A673 (cell line): ENCODE data around the gene MPRIP. TPM values are rescaled to one million over a fixed set of nuclear protein-coding genes. Genes with fewer than 3 reads are reported as not detected.
"Not testable (repeated sequence)": the region's sequence is repeated elsewhere in the genome, so short reads cannot be mapped to it uniquely, and the experiment has no call there.

ENCODE experiments used
- BruUV-seq: library from RNA; stranded (reverse); fragments of 400-500 nt; replicated peaks from 2 replicates; lab custom pipeline; 2021; lab: Mats Ljungman, UMichigan
- CTCF ChIA-PET: fragments of 300-600 bp; sonication (Branson Sonifier 250); formaldehyde crosslinking; loops from one replicate; lab custom pipeline; 2022; ENCODE audit warnings: antibody characterized with exemption; lab: Charles Lee
- POLR2A ChIA-PET: fragments of 300-600 bp; sonication (Branson Sonifier 250); formaldehyde crosslinking; loops from one replicate; lab custom pipeline; 2022; ENCODE audit warnings: antibody characterized with exemption; ENCODE audit not compliant: low non-redundant PET; lab: Charles Lee
- DNase-seq: peaks from one replicate; pipeline ENCODE4 v3.0.0-alpha.2; 2015; ENCODE audit warnings: low spot score
- H3K27ac ChIP-seq: fragments of 200-600 bp; sonication (generic); 2 replicates; pipeline ENCODE4 v1.5.1; 2016; ENCODE audit warnings: mixed run types, low read depth, mild to moderate bottlenecking, mixed read lengths, antibody characterized with exemption, low read length; ENCODE audit not compliant: poor library complexity, severe bottlenecking
- H3K27me3 ChIP-seq: fragments of 200-600 bp; sonication (generic); replicated peaks from 2 replicates; pipeline ENCODE4 v1.6.1; 2017; ENCODE audit warnings: mixed run types, low read depth, mild to moderate bottlenecking, mixed read lengths, antibody characterized with exemption, low read length; ENCODE audit not compliant: insufficient read depth, poor library complexity
- H3K36me3 ChIP-seq: fragments of 200-600 bp; sonication (generic); 2 replicates; pipeline ENCODE4 v1.6.1; 2016; ENCODE audit warnings: mixed run types, mild to moderate bottlenecking, mixed read lengths, antibody characterized with exemption, low read length; ENCODE audit not compliant: insufficient read depth, poor library complexity, severe bottlenecking
- H3K4me1 ChIP-seq: fragments of 200-600 bp; sonication (generic); 2 replicates; pipeline ENCODE4 v1.6.1; 2017; ENCODE audit warnings: mixed run types, mild to moderate bottlenecking, mixed read lengths, antibody characterized with exemption, low read length; ENCODE audit not compliant: insufficient read depth, poor library complexity, severe bottlenecking
- H3K4me3 ChIP-seq: fragments of 200-600 bp; sonication (generic); 2 replicates; pipeline ENCODE4 v1.5.1; 2016; ENCODE audit warnings: low read depth, mixed run types, mild to moderate bottlenecking, mixed read lengths, low read length; ENCODE audit not compliant: poor library complexity, severe bottlenecking
- H3K9me3 ChIP-seq: fragments of 200-600 bp; sonication (generic); 2 replicates; pipeline ENCODE4 v1.6.1; 2016; ENCODE audit warnings: mixed run types, low read depth, mild to moderate bottlenecking, mixed read lengths, antibody characterized with exemption, low read length; ENCODE audit not compliant: poor library complexity, severe bottlenecking
- EZH2 ChIP-seq: fragments of 200-600 bp; sonication (generic); IDR thresholded peaks from 2 replicates; pipeline ENCODE4 v1.6.1; 2017; ENCODE audit warnings: borderline replicate concordance, low read depth, mild to moderate bottlenecking, mixed read lengths, antibody characterized with exemption, low read length; ENCODE audit not compliant: poor library complexity, severe bottlenecking
- intact Hi-C: fragments of 100-400 bp; cut with micrococcal nuclease; formaldehyde crosslinking; loops from one replicate; pipeline ENCODE4 v1.10.0; 2022; ENCODE audit not compliant: unreplicated experiment
- total RNA-seq: library from RNA; stranded (reverse); gene quantifications from 2 replicates; pipeline ENCODE4 v1.2.3, GENCODE V29; 2021
- TF ChIP-seq, protein P1 (sequence below): fragments of 300-800, 200-600 bp; sonication (generic); conservative IDR thresholded peaks from 2 replicates; pipeline ENCODE4 v1.5.1; 2017; ENCODE audit warnings: low read depth, mild to moderate bottlenecking, antibody characterized with exemption, low read length, moderate library complexity, mixed read lengths

MPRIP gene
- total RNA-seq, 1 experiment from 2014 or later = 290 TPM

DNA sequence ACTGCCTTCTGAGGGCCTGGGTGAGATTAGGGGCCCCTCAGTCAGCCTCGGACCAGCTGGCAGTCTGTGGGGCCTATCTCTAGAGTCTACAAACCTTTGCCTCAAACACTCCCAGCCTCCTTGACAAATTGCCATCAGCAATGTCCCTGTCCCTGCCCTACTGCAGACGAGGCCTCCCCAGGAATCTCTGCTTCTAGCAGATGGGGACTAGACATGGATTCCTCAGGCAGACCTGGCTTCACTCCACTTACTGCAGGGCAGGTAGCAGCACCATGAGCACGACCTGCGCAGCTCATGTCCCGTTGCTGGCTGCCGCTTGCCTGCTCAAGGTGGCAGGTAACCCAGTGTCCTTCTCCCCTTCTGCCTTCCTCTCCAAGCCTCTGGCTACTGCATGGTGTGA is 114.8 kb downstream of the MPRIP start:
- intact Hi-C loops = no loop called here
- H3K4me3 ChIP-seq = no peak overlapping the region
- CTCF ChIA-PET = no interaction called here
- H3K36me3 ChIP-seq = peaks cover 70% of the 10 kb centered on the region
- H3K27ac ChIP-seq = no peak overlapping the region
- DNase-seq = no peak
- BruUV-seq = no TSS peak
- peaks cover 4% of the 10 kb centered on the region for H3K4me1 ChIP-seq
- H3K9me3 ChIP-seq = no peaks in the 10 kb centered on the region
- no peak for TF ChIP-seq EZH2
- TF ChIP-seq, protein P1, sequence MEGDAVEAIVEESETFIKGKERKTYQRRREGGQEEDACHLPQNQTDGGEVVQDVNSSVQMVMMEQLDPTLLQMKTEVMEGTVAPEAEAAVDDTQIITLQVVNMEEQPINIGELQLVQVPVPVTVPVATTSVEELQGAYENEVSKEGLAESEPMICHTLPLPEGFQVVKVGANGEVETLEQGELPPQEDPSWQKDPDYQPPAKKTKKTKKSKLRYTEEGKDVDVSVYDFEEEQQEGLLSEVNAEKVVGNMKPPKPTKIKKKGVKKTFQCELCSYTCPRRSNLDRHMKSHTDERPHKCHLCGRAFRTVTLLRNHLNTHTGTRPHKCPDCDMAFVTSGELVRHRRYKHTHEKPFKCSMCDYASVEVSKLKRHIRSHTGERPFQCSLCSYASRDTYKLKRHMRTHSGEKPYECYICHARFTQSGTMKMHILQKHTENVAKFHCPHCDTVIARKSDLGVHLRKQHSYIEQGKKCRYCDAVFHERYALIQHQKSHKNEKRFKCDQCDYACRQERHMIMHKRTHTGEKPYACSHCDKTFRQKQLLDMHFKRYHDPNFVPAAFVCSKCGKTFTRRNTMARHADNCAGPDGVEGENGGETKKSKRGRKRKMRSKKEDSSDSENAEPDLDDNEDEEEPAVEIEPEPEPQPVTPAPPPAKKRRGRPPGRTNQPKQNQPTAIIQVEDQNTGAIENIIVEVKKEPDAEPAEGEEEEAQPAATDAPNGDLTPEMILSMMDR = no peak
- H3K27me3 ChIP-seq = no peaks in the 10 kb centered on the region
- POLR2A ChIA-PET = no interaction called here

DNA sequence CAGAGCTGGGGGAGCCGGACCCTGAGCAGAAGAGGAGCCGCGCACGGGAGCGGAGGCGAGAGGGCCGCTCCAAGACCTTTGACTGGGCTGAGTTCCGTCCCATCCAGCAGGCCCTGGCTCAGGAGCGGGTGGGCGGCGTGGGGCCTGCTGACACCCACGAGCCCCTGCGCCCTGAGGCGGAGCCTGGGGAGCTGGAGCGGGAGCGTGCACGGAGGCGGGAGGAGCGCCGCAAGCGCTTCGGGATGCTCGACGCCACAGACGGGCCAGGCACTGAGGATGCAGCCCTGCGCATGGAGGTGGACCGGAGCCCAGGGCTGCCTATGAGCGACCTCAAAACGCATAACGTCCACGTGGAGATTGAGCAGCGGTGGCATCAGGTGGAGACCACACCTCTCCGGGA is 116.2 kb downstream of the MPRIP start:
- H3K27me3 ChIP-seq, H3K4me1 ChIP-seq, CTCF ChIA-PET, POLR2A ChIA-PET, H3K9me3 ChIP-seq, intact Hi-C loops, BruUV-seq, DNase-seq, H3K4me3 ChIP-seq, H3K27ac ChIP-seq: not testable (repeated sequence)
- H3K36me3 ChIP-seq = peaks cover 77% of the 10 kb centered on the region

DNA sequence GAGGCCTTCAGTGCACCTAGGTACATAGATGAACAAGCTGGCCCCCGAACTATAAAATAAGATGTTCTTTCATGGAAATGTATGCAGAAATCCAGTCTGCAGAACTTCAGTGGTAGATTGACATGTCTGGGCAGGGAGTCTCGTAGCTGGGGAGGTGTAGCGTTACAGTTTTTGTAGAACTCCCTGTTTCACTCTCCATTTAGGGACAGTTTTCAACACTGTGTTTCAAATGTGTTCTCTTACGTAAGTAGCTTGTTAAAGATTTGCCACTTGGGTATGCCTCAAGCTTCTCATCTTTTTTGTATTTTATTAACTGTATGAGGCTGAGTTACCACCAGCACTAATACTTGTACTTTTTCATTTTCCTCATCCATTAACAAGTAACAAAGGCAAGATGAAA is 117.3 kb downstream of the MPRIP start:
- no peak for DNase-seq
- Histone ChIP-seq H3K9me3 (no peaks in the 10 kb centered on the region), H3K36me3 (peaks cover 77% of the 10 kb centered on the region), H3K4me1 (no peaks in the 10 kb centered on the region), H3K4me3 (no peak overlapping the region), H3K27me3 (no peaks in the 10 kb centered on the region), H3K27ac (no peak overlapping the region)
- intact Hi-C loops = no loop called here
- TF ChIP-seq, protein P1 = no peak
- no peak for TF ChIP-seq EZH2
- BruUV-seq = no TSS peak
- ChIA-PET POLR2A (no interaction called here), CTCF (no interaction called here)

DNA sequence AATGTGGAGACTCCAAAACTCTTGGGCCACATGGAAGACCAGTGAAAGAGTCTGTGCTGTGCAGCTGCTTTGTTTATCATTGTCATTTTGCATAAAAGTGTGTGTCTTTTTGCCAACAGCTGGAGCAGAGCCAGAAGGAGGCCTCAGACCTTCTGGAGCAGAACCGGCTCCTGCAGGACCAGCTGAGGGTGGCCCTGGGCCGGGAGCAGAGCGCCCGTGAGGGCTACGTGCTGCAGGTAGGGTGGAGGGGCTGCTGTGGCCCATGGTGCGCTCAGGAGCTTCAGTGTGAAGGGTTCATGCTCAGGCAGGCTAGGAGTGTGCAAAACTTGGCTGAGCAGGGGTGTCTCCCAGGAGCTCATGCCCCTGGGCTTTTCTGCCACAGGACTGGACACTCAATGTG is 118.9 kb downstream of the MPRIP start:
- intact Hi-C loops = no loop called here
- no TSS peak for BruUV-seq
- no peak for DNase-seq
- ChIA-PET CTCF (no interaction called here), POLR2A (no interaction called here)
- no peaks in the 10 kb centered on the region for H3K9me3 ChIP-seq
- H3K4me3 ChIP-seq = no peak overlapping the region
- no peak overlapping the region for H3K27ac ChIP-seq
- TF ChIP-seq EZH2 = no peak
- TF ChIP-seq, protein P1 = no peak
- peaks cover 75% of the 10 kb centered on the region for H3K36me3 ChIP-seq
- H3K4me1 ChIP-seq = no peaks in the 10 kb centered on the region
- H3K27me3 ChIP-seq = no peaks in the 10 kb centered on the region
